ENCODE results near the gene LYPD1.
"Not testable (repeated sequence)": the region's sequence is repeated elsewhere in the genome, so short reads cannot be mapped to it uniquely, and the experiment has no call there.

LYPD1 gene, protein sequence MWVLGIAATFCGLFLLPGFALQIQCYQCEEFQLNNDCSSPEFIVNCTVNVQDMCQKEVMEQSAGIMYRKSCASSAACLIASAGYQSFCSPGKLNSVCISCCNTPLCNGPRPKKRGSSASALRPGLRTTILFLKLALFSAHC

DNA sequence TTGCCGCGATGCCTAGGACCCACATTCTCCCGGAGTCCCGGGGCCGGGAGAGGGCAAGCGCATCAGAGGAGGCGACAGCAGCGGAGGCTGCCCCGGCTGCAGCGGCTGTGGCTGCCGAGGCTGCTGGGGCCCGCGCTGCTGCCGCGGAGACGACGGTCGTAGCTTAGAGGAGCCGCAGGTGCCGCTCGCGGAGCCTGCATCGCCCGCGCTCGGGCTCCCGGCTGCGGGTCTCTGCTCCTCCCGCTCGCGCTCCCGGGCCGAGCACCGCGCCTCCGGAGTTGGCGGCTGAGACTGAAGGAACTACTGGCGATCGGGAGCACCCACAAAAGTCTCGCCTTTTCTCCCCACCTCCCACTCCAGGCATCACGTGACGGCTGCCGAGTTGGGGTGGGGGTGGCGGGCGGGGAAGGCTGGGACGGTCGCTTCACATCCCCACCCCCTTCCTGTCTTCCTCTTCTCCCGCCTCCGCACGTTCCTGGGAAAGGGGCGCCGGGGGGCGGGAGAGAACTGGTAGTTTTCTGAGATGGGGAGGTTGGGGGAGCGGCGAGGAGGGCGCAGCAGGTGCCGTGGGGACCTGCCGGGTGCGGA is at the start of gene LYPD1:
Gene LYPD1 (minus strand): TSS at position 298 of the 588 bp plus-strand sequence. CDS start 273 bp downstream, at position 25.
- no peak for DNase-seq (ENCODE audit: low read depth)

DNA sequence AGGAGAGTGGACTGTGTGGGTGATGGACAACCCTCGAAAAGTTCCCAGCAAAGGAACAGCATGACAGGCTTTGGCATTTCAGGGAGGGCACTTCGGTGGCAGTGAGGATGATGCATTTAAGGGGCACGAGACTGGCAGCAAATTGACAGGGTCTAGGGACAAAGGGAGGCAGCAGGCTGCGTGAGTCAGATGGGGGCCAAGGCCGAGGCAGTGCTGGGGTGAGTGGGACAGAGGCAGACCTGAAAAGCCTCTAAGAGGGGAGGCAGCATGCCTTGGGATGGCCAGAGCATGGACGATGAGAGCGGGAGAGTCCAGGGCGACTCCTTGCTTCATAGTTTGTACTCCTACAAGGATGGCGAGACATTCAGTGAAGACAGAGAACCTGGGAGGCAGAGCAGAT is 49.5 kb upstream of the LYPD1 start:
- DNase-seq (ENCODE audit: low read depth) = no peak

DNA sequence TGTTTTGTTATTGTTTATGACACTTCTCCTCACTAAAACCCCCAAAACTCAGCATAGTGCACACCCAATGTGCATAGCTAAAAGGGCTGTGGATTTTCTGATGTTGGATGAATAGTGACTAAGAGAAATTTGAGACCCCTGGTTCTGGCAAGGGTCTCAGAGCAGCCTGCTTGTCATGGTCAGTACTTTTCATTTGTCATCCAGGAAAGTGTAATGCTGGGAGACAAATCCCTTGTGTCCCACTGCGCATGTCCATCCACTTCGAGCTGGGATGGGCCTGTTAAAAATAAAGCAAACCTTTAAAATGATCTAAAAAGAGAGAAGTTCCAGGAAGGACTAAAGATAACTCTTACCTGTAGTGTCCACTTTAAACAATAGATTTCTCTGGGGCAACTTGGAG is 46.9 kb upstream of the LYPD1 start:
- no peak for DNase-seq (ENCODE audit: low read depth)

DNA sequence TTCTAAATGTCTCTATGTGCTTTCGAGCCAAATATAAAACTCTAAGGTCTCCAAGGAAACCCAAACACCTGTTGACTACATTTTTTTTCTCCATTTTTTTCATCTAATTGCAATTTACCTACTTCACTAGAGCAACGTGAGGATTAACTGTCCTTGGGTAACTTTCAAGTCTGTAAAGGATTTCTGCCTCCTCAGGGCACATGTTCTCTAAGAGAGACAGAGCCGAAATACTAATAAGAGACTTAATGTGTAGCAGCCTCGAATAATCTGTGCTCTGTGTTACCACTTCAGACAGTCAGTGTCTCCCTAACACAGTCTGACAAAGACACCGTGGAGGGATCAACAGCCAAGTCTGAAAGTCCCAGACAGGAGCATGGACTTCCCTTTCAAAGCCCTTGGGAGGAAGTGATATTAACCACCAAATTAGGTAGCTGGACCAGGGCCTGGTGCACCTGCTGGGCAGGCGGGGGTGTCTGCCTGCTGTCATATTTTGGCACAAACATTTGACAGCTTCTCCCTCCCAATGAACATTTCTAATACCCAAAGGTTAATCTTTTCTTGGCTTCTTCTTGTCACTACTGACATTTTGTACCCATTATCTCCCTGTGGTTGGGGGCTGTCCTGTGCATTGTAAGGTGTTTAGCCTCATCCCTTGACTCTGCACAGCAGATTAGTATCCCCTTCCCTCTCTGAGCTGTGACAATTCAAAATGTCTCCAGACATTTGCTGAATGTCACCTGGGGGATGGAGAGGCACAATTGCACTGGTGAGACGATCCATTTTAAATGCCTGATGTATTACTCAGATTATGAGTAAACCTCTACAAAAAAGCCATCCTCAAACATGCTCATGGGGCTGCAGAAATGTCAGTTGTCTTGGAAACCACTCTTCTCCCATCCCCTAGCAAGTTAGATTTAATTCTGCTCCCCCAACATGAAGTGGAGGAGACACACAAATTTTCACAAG is 45.7 kb upstream of the LYPD1 start:
- DNase-seq (ENCODE audit: low read depth) = no peak

DNA sequence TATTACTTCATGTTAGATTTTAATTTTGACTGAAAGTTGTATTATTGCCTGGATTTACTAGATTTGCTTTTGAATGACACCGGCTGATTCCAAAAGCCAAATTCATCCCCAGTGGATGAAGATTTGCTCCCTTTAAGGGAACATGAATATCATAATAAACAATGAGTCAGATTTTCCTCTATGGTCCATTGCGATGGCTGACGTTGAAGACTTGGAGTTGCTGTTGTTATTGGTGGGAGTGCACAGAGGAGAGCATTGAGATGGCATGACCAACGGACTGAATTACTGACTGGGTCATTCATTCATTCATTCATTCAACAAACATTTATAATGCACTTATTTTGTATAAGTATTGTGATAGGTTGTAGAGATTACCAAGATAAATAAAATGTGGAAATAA is 33.4 kb upstream of the LYPD1 start:
- DNase-seq (ENCODE audit: low read depth) = no peak

DNA sequence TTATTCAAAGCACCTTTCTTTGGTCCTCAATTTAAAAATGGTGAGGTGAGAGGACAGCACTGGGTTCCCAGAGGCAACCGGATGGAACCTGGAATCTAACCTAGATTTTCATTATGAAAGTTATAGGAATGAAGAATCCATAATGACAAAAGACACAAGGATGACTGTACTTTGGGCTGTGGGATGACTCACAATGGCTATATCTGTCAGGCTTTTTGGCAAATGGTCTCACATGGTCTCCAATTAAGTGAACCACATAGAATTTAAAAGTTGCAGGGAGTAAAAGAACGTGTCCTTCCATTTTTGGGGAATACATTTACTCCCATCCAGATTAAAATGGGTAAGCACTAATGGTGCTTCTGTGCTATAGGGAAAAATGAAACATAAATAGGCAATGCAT is 31.8 kb upstream of the LYPD1 start:
- DNase-seq (ENCODE audit: low read depth) = no peak

DNA sequence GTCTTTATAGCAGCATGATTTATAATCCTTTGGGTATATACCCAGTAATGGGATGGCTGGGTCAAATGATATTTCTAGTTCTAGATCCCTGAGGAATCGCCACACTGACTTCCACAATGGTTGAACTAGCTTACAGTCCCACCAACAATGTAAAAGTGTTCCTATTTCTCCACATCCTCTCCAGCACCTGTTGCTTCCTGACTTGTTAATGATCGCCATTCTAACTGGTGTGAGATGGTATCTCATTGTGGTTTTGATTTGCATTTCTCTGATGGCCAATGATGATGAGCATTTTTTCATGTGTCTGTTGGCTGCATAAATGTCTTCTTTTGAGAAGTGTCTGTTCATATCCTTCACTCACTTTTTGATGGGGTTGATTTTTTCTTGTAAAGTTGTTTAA is 29.8 kb upstream of the LYPD1 start:
- DNase-seq (ENCODE audit: low read depth) = not testable (repeated sequence)

DNA sequence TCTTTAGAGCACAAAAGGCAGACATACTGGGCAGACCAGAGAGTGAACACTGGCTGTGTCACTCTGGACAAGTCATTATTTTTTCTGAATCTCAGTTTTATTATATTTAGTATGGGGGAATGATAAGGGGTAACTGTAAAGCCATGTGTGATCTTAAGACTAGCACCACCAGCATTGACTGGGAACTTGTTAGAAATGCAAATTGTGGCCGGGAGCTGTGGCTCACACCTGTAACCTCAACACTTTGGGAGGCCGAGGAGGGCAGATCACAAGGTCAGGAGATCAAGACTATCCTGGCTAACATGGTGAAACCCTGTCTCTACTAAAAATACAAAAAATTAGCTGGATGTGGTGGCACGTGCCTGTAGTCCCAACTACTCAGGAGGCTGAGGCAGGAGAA is 28.3 kb upstream of the LYPD1 start:
- not testable (repeated sequence) for DNase-seq (ENCODE audit: low read depth)

DNA sequence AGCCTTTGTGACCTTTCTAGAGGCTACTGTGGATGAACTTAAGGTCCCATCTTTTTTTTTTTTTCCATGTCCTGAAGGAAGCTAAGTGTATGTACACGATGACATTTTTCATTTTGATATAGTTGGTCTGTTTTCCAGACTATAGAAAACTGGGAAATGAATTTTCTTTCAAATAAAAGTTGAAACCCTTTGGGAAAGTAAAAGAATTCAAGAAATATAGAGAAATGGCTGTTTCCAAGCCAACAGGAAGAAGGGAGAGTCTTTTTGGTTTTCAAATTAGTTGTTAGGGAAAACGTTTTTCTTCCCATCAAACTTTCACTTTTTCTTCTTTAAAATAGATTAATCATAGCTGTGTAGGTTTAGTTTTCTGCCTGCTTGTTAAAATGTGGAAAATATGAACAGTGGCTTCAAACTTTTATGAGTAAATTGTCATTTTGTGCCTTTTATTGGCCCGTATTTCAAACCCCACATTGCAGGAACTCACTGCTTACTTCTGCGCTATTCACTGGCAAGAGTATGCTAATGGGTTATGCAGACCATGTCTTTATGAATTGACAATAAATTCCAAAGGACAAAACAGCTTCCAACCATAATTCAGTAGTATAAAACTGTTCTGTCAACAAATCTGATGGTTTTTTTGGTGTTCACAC is 27.7 kb upstream of the LYPD1 start:
- DNase-seq (ENCODE audit: low read depth) = no peak

DNA sequence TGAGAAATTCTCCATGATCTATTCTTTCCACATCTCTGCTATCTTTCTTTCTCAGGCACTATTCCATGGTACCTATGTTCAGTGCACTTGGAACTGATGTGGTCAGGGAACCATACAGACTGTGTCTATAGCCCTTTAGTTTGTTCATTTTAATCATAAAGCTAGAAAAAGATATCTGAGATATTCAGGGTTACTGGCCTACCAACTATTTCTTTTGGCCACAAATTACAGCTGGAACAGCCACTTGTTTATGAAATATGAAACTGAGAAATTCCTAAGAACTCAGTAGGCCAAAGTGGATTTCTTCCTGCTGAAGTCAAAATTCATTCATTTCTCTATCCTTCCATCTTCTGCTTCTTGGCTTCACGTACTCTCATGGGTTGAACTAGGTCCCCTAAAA is 22.8 kb upstream of the LYPD1 start:
- no peak for DNase-seq (ENCODE audit: low read depth)

DNA sequence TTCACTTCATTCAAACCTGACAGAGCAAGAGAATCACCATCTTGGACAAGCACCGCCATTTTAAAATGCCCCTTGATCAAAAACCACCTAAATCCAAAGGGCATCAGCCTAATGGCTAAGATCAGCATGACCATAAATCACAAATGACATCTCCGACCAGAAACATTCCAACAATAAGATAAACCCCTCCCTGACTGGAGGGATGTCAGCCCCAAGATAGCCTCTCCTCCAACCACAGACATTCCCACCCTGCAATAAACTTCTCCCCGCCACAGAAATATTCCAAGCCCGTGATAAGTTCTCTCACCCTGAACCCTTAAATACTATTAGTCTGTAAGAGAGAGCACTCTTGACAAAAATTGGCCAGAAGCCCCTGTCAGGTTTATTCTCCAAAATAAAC is 21.6 kb upstream of the LYPD1 start:
- DNase-seq (ENCODE audit: low read depth) = no peak

DNA sequence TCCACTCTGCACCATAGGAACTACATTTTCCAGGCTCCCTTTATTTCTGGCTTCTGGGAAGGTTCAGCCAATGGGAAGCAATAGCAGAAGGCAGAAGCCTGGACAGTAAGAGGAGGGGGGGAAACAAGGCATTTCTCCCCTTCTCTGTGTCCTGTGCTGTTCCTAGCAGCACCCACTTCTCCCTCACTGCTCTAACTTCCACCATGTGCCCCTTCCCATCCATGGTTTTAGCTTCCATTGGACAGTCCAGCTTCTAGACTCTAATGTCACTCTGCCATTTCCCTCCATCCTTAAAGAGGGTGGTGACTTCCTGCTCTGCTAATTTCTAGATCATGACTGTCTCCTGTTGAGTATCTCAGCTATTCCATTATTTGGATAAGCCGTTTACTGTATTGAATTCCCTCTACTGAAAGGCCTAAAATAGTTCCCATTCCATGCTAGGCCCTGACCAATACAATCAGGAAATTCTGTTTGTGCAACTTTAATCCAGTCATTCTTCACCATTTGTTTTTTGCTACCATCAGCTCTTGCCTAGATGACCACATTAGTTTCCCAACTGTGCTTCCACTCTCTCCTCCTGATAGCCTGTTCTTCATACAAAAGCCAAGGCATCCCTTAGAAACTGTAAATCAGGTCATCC is 20.8 kb upstream of the LYPD1 start:
- no peak for DNase-seq (ENCODE audit: low read depth)

DNA sequence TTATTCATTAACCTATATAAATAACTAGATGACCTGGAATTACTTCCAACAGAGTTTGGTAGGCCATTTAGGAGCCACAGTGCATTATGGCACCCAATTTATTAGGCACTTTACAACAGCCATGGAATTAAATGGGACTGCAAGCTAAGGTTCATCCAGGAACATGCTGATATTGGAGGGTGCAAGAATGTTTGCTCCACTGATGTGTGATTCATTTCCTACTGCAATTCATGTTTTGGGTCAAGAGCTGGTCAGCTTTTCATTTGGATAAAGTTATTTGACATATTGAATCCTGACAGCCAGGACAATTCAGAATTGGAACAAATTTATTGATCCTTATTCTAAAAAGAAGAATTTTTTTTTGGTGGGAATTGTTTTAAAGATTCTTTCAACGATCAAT is 11.8 kb upstream of the LYPD1 start:
- no peak for DNase-seq (ENCODE audit: low read depth)

DNA sequence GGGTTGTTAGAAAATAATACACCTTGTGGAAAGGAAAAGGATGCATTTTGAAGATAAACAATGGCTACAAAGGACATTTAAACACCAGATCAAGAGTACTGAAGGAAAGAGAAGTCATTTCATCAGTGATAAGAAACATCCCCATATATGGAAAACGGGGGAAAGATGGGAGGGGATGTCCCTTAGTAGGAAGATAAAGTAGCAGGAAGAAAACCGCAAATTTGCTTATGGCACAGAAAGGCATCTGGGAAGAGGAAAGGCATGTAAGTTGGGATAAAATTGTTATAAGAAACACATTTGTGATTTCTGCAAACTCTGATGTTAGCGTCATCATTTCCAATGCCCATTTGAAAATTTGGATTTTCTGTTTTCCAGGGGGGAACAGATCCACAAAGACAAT is 10.5 kb upstream of the LYPD1 start:
- DNase-seq (ENCODE audit: low read depth) = no peak

DNA sequence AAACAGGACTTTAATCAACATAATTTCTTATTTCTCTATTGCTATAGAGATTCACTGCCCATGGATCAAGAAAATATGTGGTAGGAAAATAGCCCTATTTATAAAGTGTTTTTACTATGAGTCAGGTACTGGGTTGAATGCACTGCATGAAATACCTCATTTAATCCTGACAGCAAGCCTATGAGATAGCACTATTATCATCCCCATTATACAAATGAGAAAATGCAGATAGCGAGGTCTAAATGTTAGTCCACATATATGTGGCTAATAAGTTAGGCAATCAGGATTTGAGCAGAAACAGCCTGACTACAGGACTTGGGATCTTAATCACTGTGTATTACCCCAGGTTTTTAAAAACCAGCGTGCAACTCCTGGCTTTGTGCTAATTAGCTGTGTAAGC is 8.5 kb upstream of the LYPD1 start:
- no peak for DNase-seq (ENCODE audit: low read depth)

DNA sequence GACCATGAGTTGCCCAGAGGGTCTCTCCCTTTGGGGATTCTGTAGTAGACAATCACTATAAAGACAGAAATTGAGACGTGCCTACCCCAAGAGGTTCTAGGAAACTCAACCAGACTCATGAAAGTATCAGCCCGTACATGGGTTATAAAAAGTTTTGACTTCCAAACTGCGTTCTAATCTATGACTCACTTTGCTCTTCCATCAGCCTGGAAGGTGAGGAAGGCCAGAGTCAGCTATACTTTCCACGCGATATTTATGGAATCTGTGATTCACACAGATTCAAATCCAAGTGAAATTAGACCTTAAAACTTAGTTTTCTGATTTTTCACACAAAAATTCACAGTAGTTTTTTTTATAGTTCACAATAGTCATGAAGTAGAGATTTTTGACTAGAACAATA is 7.7 kb upstream of the LYPD1 start:
- no peak for DNase-seq (ENCODE audit: low read depth)

DNA sequence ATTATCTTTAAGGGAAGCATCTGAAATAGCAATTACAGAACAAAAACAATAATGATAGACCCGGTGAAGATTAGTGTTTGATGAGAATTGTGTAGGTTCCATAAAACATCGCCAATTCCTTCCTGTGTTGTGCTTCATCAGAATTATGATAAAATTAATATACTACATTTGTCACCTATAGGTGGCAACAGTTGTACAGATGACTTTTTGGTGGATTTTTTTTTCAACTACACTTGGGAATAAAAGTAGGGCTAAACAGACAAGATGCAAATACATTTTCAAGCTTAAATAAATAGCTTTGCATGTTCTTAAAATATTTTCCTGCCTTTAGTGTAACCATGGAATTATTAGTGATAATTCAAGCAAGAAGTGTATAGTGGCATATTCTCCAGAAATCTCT is 7.0 kb upstream of the LYPD1 start:
- DNase-seq (ENCODE audit: low read depth) = no peak

DNA sequence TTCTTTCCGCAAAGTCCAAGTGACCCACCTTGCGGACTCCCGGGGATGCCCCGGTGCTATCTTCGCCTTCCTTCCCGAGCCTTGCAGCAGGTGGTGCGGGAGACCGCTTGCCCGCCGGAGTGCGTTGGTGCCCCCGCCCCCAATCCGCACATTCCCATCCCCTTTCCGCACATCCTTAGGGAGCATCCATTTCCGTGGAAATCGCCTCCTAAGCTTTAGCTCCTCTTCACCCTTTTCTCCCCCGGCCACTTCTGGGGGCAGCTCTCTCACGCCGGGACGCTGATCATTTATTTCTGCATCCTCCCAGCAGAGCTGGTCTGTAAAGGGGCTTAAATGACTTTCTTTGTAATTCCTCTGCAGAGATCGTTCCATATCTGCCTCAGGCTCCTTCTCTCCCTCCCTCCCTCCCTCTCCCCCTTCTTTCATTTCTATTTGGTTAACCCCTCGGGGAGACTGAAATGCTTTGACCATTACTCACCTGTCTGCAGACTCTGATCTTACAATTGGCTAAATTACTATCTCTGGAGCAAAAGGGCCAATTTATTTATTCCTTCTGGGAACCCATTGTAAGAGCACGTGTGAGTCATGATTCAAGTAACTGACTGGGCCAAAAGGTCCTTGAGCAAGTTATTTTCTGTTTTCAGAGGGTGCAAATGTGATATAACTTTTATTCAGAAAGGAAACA is 1.3 kb upstream of the LYPD1 start:
- DNase-seq (ENCODE audit: low read depth) = no peak

DNA sequence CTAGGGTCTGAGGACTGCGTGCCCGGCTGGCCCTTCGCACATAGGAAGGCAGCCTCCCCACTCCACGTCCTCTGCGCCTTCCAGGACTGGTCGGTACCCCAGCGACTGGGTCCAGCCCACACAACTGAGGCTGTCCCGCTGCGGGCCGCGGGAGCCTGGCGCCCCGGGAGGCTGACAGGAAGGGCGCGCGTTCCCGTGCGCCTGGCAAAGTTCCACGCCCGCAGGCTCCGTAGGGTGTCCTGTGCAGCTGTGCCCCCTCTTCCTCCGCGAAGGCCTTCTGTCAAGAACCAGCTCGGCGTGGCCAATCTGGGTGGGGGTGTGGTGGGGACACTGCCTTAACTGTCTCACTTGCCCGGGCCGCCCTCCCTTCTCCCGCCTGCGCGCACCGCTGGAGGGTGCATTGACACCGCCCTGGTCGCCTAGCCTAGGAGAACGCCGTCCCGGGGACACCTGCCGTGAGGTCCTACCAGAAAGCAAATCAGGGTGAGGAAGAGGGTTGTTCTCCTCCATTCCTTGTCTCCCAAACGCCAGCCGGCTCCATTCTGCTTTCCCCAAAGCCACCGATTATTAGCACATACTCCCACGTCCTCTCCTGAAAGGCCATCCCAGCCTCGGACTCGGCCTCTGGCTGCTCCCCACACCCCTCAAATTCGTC is 618 bp upstream of the LYPD1 start:
- DNase-seq (ENCODE audit: low read depth) = no peak

DNA sequence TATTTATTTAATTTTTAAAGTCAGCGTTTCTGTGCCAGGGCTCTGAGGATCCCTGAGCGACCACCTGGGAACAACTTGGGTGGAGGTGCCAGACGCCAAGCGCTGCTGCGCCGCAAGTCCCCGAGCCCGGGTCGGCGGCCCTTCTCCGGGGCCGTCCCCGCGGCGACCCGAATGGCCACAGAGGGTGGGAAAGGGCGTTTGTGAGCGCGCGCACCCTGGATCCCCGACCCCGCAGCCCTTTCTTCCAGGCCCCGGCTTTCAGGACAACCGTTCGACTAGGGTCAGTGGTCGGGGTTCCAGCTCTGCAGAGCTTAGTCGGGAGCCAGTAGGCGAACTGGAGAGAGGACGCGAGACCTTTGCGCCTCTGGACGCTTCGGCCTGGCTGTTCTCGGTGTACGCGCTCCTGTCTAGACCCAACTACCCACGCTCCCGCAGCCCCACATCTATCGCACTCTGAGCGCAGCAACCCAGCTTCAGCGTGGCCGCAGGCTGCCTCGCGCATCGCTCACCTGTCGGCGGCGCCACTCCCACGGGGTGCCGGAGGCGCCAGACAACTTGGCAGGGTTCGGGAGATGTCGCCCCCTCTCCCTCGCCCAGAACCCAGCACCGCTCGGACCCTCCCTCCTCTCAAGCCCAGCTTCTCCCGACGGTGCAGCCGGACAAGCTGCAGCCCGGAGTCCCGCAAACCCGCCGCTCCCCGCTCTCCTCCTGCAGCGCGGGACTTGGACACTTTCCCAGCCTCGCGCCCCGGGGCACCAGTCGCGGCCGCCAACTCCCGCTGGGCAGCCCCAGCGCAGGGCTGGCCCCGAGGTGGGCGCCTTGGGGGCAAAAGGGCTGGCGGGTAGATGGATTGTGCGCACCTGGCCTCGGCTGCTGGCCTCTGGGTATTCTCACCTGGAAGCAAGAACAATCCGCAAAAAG is 758 bp downstream of the LYPD1 start:
- no peak for DNase-seq (ENCODE audit: low read depth)
